Upper lobe of left lung (tissue), 4 donors: ENCODE data around the gene ALX1.
"Not testable (repeated sequence)": the region's sequence is repeated elsewhere in the genome, so short reads cannot be mapped to it uniquely, and the experiment has no call there.

ENCODE experiments used
- CTCF ChIP-seq, 6 experiments: fragments of 450-650 bp in 4 of 6; fragments of 200-600 bp in 2 of 6; sonication (generic) in 2 of 6; IDR thresholded peaks; one replicate each; pipeline ENCODE4 v1.5.1; 2016 to 2019; ENCODE audit warnings: antibody characterized with exemption in 6 of 6
- EP300 ChIP-seq, 4 donors: sonication (generic); formaldehyde crosslinking; IDR thresholded peaks; one replicate each; pipeline ENCODE4 v1.5.1; 2017; ENCODE audit warnings: antibody characterized with exemption in 4 of 4, control low read depth in 2 of 4
- POLR2A ChIP-seq, 4 donors: fragments of 450-650 bp; IDR thresholded peaks; one replicate each; pipeline ENCODE4 v1.5.1; 2016 to 2017; ENCODE audit warnings: antibody characterized with exemption in 4 of 4, mild to moderate bottlenecking in 2 of 4

DNA sequence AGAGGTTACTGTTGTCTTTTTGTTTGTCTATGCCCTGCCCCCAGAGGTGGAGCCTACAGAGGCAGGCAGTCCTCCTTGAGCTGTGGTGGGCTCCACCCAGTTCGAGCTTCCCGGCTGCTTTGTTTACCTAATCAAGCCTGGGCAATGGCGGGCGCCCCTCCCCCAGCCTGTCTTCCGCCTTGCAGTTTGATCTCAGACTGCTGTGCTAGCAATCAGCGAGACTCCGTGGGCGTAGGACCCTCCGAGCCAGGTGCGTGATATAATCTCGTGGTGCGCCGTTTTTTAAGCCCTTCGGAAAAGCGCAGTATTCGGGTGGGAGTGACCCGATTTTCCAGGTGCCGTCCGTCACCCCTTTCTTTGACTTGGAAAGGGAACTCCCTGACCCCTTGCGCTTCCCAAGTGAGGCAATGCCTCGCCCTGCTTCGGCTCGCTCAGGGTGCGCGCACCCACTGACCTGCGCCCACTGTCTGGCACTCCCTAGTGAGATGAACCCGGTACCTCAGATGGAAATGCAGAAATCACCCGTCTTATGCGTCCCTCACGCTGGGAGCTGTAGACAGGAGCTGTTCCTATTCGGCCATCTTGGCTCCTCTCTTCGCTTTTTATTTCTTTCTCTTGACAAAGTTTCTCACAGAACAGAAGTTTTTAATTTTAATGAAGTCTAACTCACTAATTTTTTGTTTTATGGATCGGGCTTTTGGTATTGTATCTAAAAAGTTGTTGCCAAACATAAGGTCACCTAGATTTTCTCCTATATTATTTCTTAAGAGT is 38.0 kb downstream of the ALX1 start:
- TF ChIP-seq CTCF, EP300, POLR2A (IDR thresholded peaks at IDR 0.05): not testable (repeated sequence)
